ENCODE data around the gene TSHZ2. TPM values are rescaled to one million over a fixed set of nuclear protein-coding genes. Genes with fewer than 3 reads are reported as not detected.

The TSHZ2 gene
- total RNA-seq, 5 donors from 2014 or later (not counting 1 experiment from before 2014, with no cell fraction given), result 20.2 to 42.9 (median 25.8) TPM

GRCh38 chr20:52987295-52987694, 15.1 kb downstream of the TSHZ2 start:
- ChIA-PET POLR2A (no interaction called here), CTCF (no interaction called here)
- H3K9me3 Mint-ChIP-seq, result no peaks in the 10 kb centered on the region
- no peak overlapping the region for H3K4me3 Mint-ChIP-seq
- no peak for DNase-seq
- peaks cover 0 to 9% of the 10 kb centered on the region in 2 experiments for H3K4me1 ChIP-seq (ENCODE audit: control insufficient read depth in 1 of 2, extremely low read depth in 1 of 2, insufficient read depth in 2 of 2, low read length in 2 of 2)
- ATAC-seq (replicated peaks in 1 of 4), result no peak
- 60% methylated on average over 1 of the region's 1 CpG for WGBS (ENCODE audit: insufficient coverage)
- H3K27ac ChIP-seq (ENCODE audit: low read length), result no peak overlapping the region
- H3K4me1 Mint-ChIP-seq, result peaks cover 15 to 52% (median 22%) of the 10 kb centered on the region in 3 donors
- H3K36me3 ChIP-seq (ENCODE audit: control insufficient read depth in 2 of 2, extremely low read depth in 1 of 2, insufficient read depth in 1 of 2, low read length in 1 of 2), result no peaks in the 10 kb centered on the region
- peak overlapping the region; percentile 48 to 50 for H3K27ac Mint-ChIP-seq
- peaks cover 4% of the 10 kb centered on the region for H3K36me3 Mint-ChIP-seq
- peaks cover 0 to 7% of the 10 kb centered on the region in 2 donors for H3K27me3 Mint-ChIP-seq
- H3K4me3 ChIP-seq (ENCODE audit: control insufficient read depth in 1 of 2, extremely low read depth in 1 of 2, low read length in 1 of 2), result no peak overlapping the region
- no peaks in the 10 kb centered on the region for H3K9me3 ChIP-seq
- H3K27me3 ChIP-seq (replicated peaks in 1 of 2; ENCODE audit: control insufficient read depth in 2 of 2, extremely low read depth in 1 of 2, insufficient read depth in 2 of 2, low read length in 1 of 2), result peaks cover 0 to 5% of the 10 kb centered on the region in 2 experiments

GRCh38 chr20:52991830-52992229, 19.7 kb downstream of the TSHZ2 start:
- no peaks in the 10 kb centered on the region for H3K27me3 ChIP-seq (replicated peaks in 1 of 2; ENCODE audit: control insufficient read depth in 2 of 2, extremely low read depth in 1 of 2, insufficient read depth in 2 of 2, low read length in 1 of 2)
- WGBS (ENCODE audit: insufficient coverage), result 62% methylated on average over 3 of the region's 4 CpGs
- ChIA-PET CTCF (no interaction called here), POLR2A (no interaction called here)
- H3K4me1 Mint-ChIP-seq, result peaks cover 30 to 51% (median 36%) of the 10 kb centered on the region in 3 donors
- H3K4me3 Mint-ChIP-seq, result no peak overlapping the region
- ATAC-seq (replicated peaks in 1 of 4) (no peak), DNase-seq (no peak)
- no peaks in the 10 kb centered on the region for H3K9me3 Mint-ChIP-seq
- H3K4me3 ChIP-seq (ENCODE audit: control insufficient read depth in 1 of 2, extremely low read depth in 1 of 2, low read length in 1 of 2), result no peak overlapping the region
- no peaks in the 10 kb centered on the region for H3K4me1 ChIP-seq (ENCODE audit: control insufficient read depth in 1 of 2, extremely low read depth in 1 of 2, insufficient read depth in 2 of 2, low read length in 2 of 2)
- no peaks in the 10 kb centered on the region for H3K27me3 Mint-ChIP-seq
- peaks cover 3% of the 10 kb centered on the region for H3K36me3 Mint-ChIP-seq
- no peak overlapping the region for H3K27ac Mint-ChIP-seq
- H3K27ac ChIP-seq (ENCODE audit: low read length), result no peak overlapping the region
- H3K9me3 ChIP-seq, result no peaks in the 10 kb centered on the region
- no peaks in the 10 kb centered on the region for H3K36me3 ChIP-seq (ENCODE audit: control insufficient read depth in 2 of 2, extremely low read depth in 1 of 2, insufficient read depth in 1 of 2, low read length in 1 of 2)

GRCh38 chr20:52992632-52993031, 20.5 kb downstream of the TSHZ2 start:
- peaks cover 33 to 52% (median 36%) of the 10 kb centered on the region in 3 donors for H3K4me1 Mint-ChIP-seq
- ChIA-PET CTCF (no interaction called here), POLR2A (no interaction called here)
- no CpG with 5 or more reads among the region's 1 CpG for WGBS (ENCODE audit: insufficient coverage)
- DNase-seq, result no peak
- Histone ChIP-seq H3K36me3 (ENCODE audit: control insufficient read depth in 2 of 2, extremely low read depth in 1 of 2, insufficient read depth in 1 of 2, low read length in 1 of 2) (no peaks in the 10 kb centered on the region), H3K27ac (ENCODE audit: low read length) (no peak overlapping the region), H3K27me3 (replicated peaks in 1 of 2; ENCODE audit: control insufficient read depth in 2 of 2, extremely low read depth in 1 of 2, insufficient read depth in 2 of 2, low read length in 1 of 2) (no peaks in the 10 kb centered on the region), H3K4me3 (ENCODE audit: control insufficient read depth in 1 of 2, extremely low read depth in 1 of 2, low read length in 1 of 2) (no peak overlapping the region), H3K9me3 (no peaks in the 10 kb centered on the region), H3K4me1 (ENCODE audit: control insufficient read depth in 1 of 2, extremely low read depth in 1 of 2, insufficient read depth in 2 of 2, low read length in 2 of 2) (no peaks in the 10 kb centered on the region)
- peak overlapping the region; percentile 44 to 59 for H3K27ac Mint-ChIP-seq
- no peak overlapping the region for H3K4me3 Mint-ChIP-seq
- no peak for ATAC-seq (replicated peaks in 1 of 4)
- H3K36me3 Mint-ChIP-seq, result peaks cover 3% of the 10 kb centered on the region
- no peaks in the 10 kb centered on the region for H3K9me3 Mint-ChIP-seq
- H3K27me3 Mint-ChIP-seq, result peaks cover 0 to 2% of the 10 kb centered on the region in 2 donors

GRCh38 chr20:52993076-52993475, 20.9 kb downstream of the TSHZ2 start:
- no peak for ATAC-seq (replicated peaks in 1 of 4)
- DNase-seq, result no peak
- H3K4me3 ChIP-seq (ENCODE audit: control insufficient read depth in 1 of 2, extremely low read depth in 1 of 2, low read length in 1 of 2), result no peak overlapping the region
- CTCF ChIA-PET, result no interaction called here
- WGBS (ENCODE audit: insufficient coverage), result 61% methylated on average over 2 of the region's 3 CpGs
- no peaks in the 10 kb centered on the region for H3K36me3 ChIP-seq (ENCODE audit: control insufficient read depth in 2 of 2, extremely low read depth in 1 of 2, insufficient read depth in 1 of 2, low read length in 1 of 2)
- Mint-ChIP-seq H3K4me3 (no peak overlapping the region), H3K36me3 (peaks cover 3% of the 10 kb centered on the region), H3K27ac (peak overlapping the region in 1 of 2 donors; percentile 29), H3K4me1 (peaks cover 34 to 53% (median 36%) of the 10 kb centered on the region in 3 donors), H3K27me3 (peaks cover 0 to 2% of the 10 kb centered on the region in 2 donors), H3K9me3 (no peaks in the 10 kb centered on the region)
- no peaks in the 10 kb centered on the region for H3K9me3 ChIP-seq
- no peaks in the 10 kb centered on the region for H3K27me3 ChIP-seq (replicated peaks in 1 of 2; ENCODE audit: control insufficient read depth in 2 of 2, extremely low read depth in 1 of 2, insufficient read depth in 2 of 2, low read length in 1 of 2)
- no peaks in the 10 kb centered on the region for H3K4me1 ChIP-seq (ENCODE audit: control insufficient read depth in 1 of 2, extremely low read depth in 1 of 2, insufficient read depth in 2 of 2, low read length in 2 of 2)
- H3K27ac ChIP-seq (ENCODE audit: low read length), result no peak overlapping the region
- POLR2A ChIA-PET, result no interaction called here

GRCh38 chr20:52994184-52994970, 22.2 kb downstream of the TSHZ2 start:
- H3K9me3 ChIP-seq, result no peaks in the 10 kb centered on the region
- POLR2A ChIA-PET, result interaction anchor here in 1 of 2 donors (0.6 kb wide), 1 partner anchor 81 kb away, joined by 3 read pairs; no protein-coding TSS in a partner anchor
- 66% methylated on average over 8 of the region's 10 CpGs for whole genome bisulfite sequencing (ENCODE audit: insufficient coverage)
- ATAC-seq (replicated peaks in 1 of 4) (no peak), DNase-seq (no peak)
- H3K36me3 ChIP-seq (ENCODE audit: control insufficient read depth in 2 of 2, extremely low read depth in 1 of 2, insufficient read depth in 1 of 2, low read length in 1 of 2), result no peaks in the 10 kb centered on the region
- H3K27me3 ChIP-seq (replicated peaks in 1 of 2; ENCODE audit: control insufficient read depth in 2 of 2, extremely low read depth in 1 of 2, insufficient read depth in 2 of 2, low read length in 1 of 2), result no peaks in the 10 kb centered on the region
- no peak overlapping the region for H3K4me3 ChIP-seq (ENCODE audit: control insufficient read depth in 1 of 2, extremely low read depth in 1 of 2, low read length in 1 of 2)
- no peaks in the 10 kb centered on the region for H3K4me1 ChIP-seq (ENCODE audit: control insufficient read depth in 1 of 2, extremely low read depth in 1 of 2, insufficient read depth in 2 of 2, low read length in 2 of 2)
- Mint-ChIP-seq H3K4me3 (no peak overlapping the region), H3K9me3 (no peaks in the 10 kb centered on the region), H3K27me3 (peaks cover 0 to 2% of the 10 kb centered on the region in 2 donors), H3K36me3 (peaks cover 6% of the 10 kb centered on the region), H3K4me1 (peaks cover 43 to 57% (median 44%) of the 10 kb centered on the region in 3 donors), H3K27ac (peak overlapping the region; percentile 0 to 70)
- CTCF ChIA-PET, result no interaction called here
- no peak overlapping the region for H3K27ac ChIP-seq (ENCODE audit: low read length)

GRCh38 chr20:52996130-52996529, 24.0 kb downstream of the TSHZ2 start:
- H3K4me1 Mint-ChIP-seq, result peaks cover 55 to 69% (median 58%) of the 10 kb centered on the region in 3 donors
- H3K27ac Mint-ChIP-seq, result peak overlapping the region; percentile 74 to 95
- DNase-seq, result no peak
- no peak overlapping the region for H3K4me3 Mint-ChIP-seq
- no peaks in the 10 kb centered on the region for H3K27me3 ChIP-seq (replicated peaks in 1 of 2; ENCODE audit: control insufficient read depth in 2 of 2, extremely low read depth in 1 of 2, insufficient read depth in 2 of 2, low read length in 1 of 2)
- WGBS (ENCODE audit: insufficient coverage), result no CpG with 5 or more reads among the region's 1 CpG
- peaks cover 0 to 5% of the 10 kb centered on the region in 2 experiments for H3K4me1 ChIP-seq (ENCODE audit: control insufficient read depth in 1 of 2, extremely low read depth in 1 of 2, insufficient read depth in 2 of 2, low read length in 2 of 2)
- ChIA-PET POLR2A (interaction anchor here in 1 of 2 donors (1.0 kb wide), 1 partner anchor 16 kb away, joined by 3 read pairs; no protein-coding TSS in a partner anchor), CTCF (no interaction called here)
- H3K9me3 ChIP-seq, result no peaks in the 10 kb centered on the region
- ATAC-seq (replicated peaks in 1 of 4), result no peak
- no peak overlapping the region for H3K27ac ChIP-seq (ENCODE audit: low read length)
- no peaks in the 10 kb centered on the region for H3K36me3 ChIP-seq (ENCODE audit: control insufficient read depth in 2 of 2, extremely low read depth in 1 of 2, insufficient read depth in 1 of 2, low read length in 1 of 2)
- H3K9me3 Mint-ChIP-seq, result no peaks in the 10 kb centered on the region
- H3K27me3 Mint-ChIP-seq, result peaks cover 0 to 4% of the 10 kb centered on the region in 2 donors
- H3K36me3 Mint-ChIP-seq, result peaks cover 6% of the 10 kb centered on the region
- no peak overlapping the region for H3K4me3 ChIP-seq (ENCODE audit: control insufficient read depth in 1 of 2, extremely low read depth in 1 of 2, low read length in 1 of 2)

Data from T-cell (primary cell).